NCI-H187 treated with DMSO at 0.1 percent for 48 hours (cell line): ENCODE results near the gene FNIP1.
"Not testable (repeated sequence)": the region's sequence is repeated elsewhere in the genome, so short reads cannot be mapped to it uniquely, and the experiment has no call there.

Source experiments
- DNase-seq: peaks from one replicate; lab custom pipeline; 2025; lab: John Stamatoyannopoulos, UW

The FNIP1 gene

DNA sequence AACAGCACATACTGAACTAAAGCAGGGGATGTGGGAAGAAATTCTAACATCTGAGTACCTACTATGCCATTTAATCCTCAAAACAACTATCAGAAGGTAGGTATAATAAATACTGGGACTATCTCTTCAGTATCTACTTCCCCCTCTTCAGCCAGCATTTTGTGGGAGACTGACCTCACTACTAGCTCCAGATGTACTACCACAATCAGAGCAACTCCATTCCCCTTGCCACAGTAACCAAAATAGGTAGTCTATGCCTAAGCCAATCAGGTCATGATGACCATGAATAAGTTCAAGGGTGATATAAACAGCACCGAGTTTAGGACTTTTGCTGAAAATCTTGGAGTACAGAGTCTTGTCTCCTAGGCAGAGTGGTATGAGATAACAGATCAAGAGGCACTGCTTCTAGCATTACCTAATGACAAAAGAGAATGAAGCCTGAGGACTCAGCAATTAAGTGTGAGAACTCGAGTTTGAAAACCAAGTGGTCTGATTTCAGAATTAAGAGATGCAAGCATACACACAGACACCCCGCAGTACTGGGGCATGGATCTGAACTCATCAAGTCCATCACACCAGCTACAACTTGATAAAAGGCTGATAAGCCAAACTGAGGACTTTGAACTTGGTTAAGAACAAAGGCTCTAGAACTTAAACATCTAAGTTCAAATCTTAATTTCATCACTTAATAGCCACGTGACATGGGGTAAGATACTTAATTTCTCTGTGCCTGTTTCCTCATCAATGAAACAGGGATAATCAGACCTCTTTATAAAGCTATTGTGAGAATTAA lies 9.7 kb downstream of the FNIP1 start:
- no peak for DNase-seq

GRCh38 chr5:131786036-131786435 lies 10.8 kb downstream of the FNIP1 start:
- DNase-seq = no peak

DNA sequence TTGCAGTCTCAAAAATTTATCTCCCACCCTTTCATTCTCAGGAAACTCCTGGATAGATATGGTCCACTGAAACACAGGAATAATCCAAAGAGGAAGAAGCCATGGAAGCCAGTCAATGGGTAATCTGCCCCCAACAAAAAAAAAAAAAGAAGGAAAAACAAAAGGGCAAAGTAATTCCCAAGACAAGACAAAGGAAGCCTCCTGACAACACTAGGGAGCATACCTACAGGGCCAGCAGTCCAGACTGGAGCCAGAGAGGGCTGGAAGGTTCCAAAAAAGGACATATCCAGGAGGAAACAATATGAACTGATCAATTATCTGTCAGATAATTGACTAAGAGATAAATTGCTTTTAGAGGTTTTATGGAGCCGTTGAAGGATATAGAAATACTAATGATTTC lies 12.9 kb downstream of the FNIP1 start:
- no peak for DNase-seq

GRCh38 chr5:131783357-131783756 lies 13.5 kb downstream of the FNIP1 start:
- no peak for DNase-seq

DNA sequence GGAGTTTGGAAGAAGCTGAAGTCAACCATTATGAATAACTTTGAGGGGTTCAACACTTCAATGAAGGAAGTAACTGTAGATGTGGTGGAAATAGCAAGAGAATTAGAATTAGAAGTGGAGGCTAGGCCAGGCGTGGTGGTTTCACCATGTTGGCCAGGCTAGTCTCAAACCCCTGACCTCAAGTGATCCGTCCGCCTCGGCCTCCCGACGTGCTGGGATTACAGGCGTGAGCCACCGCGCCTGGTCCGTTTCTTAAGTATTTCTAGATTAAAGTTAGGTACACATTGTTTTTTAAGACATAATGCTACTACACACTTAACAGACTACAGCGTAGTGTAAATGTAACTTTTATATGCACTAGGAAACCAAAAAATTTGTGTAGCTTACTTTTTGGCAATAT lies 14.1 kb downstream of the FNIP1 start:
- DNase-seq = no peak

- DNase-seq = not testable (repeated sequence)
Observed at GRCh38 chr5:131778141-131778540, 18.7 kb downstream of the FNIP1 start.

DNA sequence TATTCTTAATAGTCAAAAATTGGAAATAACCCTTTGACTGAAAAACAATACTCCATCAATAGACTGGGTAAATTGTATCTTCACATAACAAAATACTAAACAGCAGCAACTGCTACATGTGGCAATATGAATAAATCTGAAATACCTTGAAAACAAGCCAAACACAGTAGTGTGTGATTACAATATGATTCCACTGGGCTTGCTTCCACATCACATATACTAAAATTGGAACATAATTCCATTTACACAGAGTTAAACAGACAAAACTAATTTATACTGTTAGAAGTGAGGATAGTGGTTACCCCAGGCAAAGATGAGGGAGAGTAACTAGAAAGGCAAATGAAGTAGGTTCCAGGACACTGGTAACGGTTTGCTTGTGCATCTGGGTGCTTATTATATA lies 20.4 kb downstream of the FNIP1 start:
- no peak for DNase-seq

- no peak for DNase-seq
Observed at GRCh38 chr5:131774652-131775367, 22.0 kb downstream of the FNIP1 start.

DNA sequence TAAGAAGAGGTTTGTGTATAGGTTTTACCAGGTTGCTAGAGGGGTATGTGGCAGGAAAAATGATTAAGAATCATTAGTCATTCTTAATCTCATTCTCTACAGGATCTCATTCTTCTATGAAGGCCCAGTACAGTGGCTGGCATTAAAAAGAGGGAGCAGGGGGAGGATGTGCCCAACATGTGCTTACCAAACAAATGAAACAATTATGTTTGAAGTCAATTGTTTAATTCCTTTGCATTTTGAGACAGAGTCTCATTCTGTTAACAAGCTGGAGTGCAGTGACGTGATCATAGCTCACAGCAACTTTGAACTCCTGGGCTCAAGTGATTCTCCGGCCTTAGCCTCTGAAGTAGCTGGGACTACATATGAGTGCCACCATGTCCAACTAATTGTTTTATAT lies 23.0 kb downstream of the FNIP1 start:
- DNase-seq = no peak

- DNase-seq = no peak
Observed at GRCh38 chr5:131771692-131772091, 25.1 kb downstream of the FNIP1 start.

GRCh38 chr5:131769961-131770360 lies 26.9 kb downstream of the FNIP1 start:
- no peak for DNase-seq

DNA sequence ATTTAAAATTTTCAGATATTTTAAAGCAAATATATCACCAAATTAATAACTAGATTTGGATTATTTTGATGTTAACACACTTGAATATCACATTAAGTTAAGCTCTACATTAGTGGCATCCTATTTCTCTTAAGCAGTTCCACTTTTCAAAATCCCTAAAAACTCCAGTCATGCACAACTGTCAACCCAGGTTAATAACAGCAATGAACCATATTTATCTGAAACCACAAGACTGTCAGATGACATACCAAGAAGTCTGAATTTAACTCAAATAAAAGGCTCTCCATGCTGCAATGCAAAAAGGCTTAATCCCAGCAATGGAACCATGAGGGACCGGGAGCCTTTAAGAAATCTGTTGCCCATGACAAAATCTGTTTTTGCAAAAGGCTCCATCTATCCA lies 27.5 kb downstream of the FNIP1 start:
- DNase-seq = no peak

GRCh38 chr5:131767891-131768290 lies 28.9 kb downstream of the FNIP1 start:
- no peak for DNase-seq

DNA sequence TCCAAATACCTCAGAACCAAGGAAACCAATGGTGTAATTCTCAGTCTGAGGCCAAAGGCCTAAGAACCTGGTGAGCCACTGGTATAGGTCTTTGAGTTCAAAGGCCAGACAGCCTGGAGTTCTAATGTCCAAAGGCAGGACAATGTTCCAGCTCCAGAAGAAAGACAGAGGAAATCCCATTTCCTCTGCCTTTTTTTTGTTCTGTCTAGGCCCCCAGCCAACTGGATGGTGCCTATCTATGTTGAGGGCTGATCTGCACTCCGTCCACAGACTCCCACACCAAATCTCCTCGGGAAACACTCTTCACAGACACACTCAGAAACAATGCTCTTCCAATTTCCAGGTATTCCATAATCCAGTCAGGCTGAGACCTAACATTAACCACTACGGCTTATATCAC lies 30.1 kb downstream of the FNIP1 start:
- no peak for DNase-seq

DNA sequence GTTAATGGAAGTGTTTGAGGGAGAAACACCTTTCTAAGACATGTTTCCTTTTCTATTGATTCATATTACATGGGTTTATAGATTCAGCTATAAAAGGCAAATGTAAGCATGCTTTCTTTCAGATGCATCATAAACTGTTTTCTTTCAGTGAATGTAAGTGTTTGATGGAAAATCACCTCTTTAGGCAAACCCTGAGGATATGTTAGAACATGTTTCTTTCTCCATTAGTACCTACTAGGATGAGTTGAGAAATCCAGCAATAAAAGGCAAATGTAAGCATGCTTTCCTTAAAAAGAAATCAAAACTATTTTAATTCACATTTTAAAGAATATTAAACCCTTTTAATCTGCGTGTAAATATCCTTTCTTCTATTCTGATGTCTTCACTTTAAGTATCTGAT lies 31.6 kb downstream of the FNIP1 start:
- DNase-seq = no peak

- no peak for DNase-seq
Observed at GRCh38 chr5:131763968-131764367, 32.8 kb downstream of the FNIP1 start.

- DNase-seq = no peak
Observed at GRCh38 chr5:131760793-131761192, 36.0 kb downstream of the FNIP1 start.

GRCh38 chr5:131759704-131760103 lies 37.1 kb downstream of the FNIP1 start:
- no peak for DNase-seq

- no peak for DNase-seq
Observed at GRCh38 chr5:131758520-131758900, 38.3 kb downstream of the FNIP1 start.

- no peak for DNase-seq
Observed at GRCh38 chr5:131757830-131758519, 38.8 kb downstream of the FNIP1 start.

GRCh38 chr5:131756942-131757341 lies 39.9 kb downstream of the FNIP1 start:
- no peak for DNase-seq

DNA sequence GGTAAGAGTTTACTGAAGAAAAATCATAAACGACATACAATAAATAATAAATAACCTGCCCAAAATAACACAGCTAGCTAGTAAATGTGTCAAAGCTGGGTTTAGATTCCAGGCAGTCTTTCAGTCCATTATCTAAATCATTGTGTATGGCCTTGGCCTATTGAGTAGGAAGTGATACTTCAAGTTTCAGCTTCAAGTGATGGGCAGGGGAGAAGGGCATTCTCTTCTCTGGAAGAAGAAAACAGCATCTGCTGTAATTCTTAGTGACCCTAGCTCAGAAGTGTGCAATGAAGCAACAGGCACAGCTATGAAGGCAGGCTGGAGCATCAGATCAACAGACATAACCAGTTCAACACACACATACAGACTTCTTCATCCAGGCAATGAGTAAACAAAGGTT lies 42.5 kb downstream of the FNIP1 start:
- DNase-seq = no peak

GRCh38 chr5:131751506-131751905 lies 45.3 kb downstream of the FNIP1 start:
- no peak for DNase-seq
